IMR-90 (cell line): ENCODE results near the gene GPR35. TPM values are rescaled to one million over a fixed set of nuclear protein-coding genes. Genes with fewer than 3 reads are reported as not detected.

ENCODE experiments used
- ATAC-seq: fragments of 200-7000 bp; cut with Tn5 transposase; 2 replicates; pipeline ENCODE4 v1.9.1; 2020; ENCODE audit warnings: low read depth, mild to moderate bottlenecking, moderate library complexity
- BruUV-seq: library from RNA; stranded (reverse); fragments of 400-500 nt; replicated peaks from 2 replicates; lab custom pipeline; 2021; lab: Mats Ljungman, UMichigan
- CTCF ChIA-PET: fragments of 300-600 bp; formaldehyde crosslinking; extraction: SDS; loops from one replicate; lab custom pipeline; 2021; ENCODE audit warnings: antibody characterized with exemption; lab: Yijun Ruan, JAX
- POLR2A ChIA-PET: fragments of 300-600 bp; sonication (Branson Sonifier 250); formaldehyde crosslinking; loops from one replicate; lab custom pipeline; 2022; ENCODE audit warnings: antibody characterized with exemption; ENCODE audit not compliant: unreplicated experiment; lab: Charles Lee
- DNase-seq: peaks from one replicate; pipeline ENCODE4 v3.0.0; 2013
- H2AFZ ChIP-seq: replicated peaks from 2 replicates; pipeline ENCODE3; 2013; ENCODE audit warnings: low read length, mild to moderate bottlenecking; ENCODE audit not compliant: poor library complexity
- H2AK5ac ChIP-seq: 2 replicates; pipeline ENCODE4 v1.6.1; 2013; ENCODE audit warnings: low read depth, low read length, inconsistent platforms
- H2AK9ac ChIP-seq: replicated peaks from 2 replicates; pipeline ENCODE3; 2013; ENCODE audit warnings: mild to moderate bottlenecking, low read depth, low read length, moderate library complexity; ENCODE audit not compliant: poor library complexity
- H2BK120ac ChIP-seq: 2 replicates; pipeline ENCODE4 v1.6.1; 2013; ENCODE audit warnings: low read depth, low read length, inconsistent platforms
- H2BK15ac ChIP-seq: 3 replicates; pipeline ENCODE4 v1.6.1; 2013; ENCODE audit warnings: low read depth, low read length, inconsistent platforms
- H2BK20ac ChIP-seq: 2 replicates; pipeline ENCODE4 v1.6.1; 2013; ENCODE audit warnings: low read depth, mild to moderate bottlenecking, inconsistent platforms, low read length, moderate library complexity
- H2BK5ac ChIP-seq: 2 replicates; pipeline ENCODE4 v1.6.1; 2013; ENCODE audit warnings: mild to moderate bottlenecking, low read depth, low read length, inconsistent platforms; ENCODE audit not compliant: poor library complexity, severe bottlenecking
- H3K14ac ChIP-seq: replicated peaks from 2 replicates; pipeline ENCODE4 v1.6.1; 2013; ENCODE audit warnings: low read depth, low read length, inconsistent platforms
- H3K18ac ChIP-seq: 2 replicates; pipeline ENCODE4 v1.6.1; 2013; ENCODE audit warnings: low read depth, low read length, control low read depth
- H3K23ac ChIP-seq: 2 replicates; pipeline ENCODE4 v1.6.1; 2013; ENCODE audit warnings: low read depth, low read length, inconsistent platforms
- H3K27ac ChIP-seq: 2 replicates; pipeline ENCODE4 v1.5.1; 2013; ENCODE audit warnings: mild to moderate bottlenecking, control low read depth, low read length; ENCODE audit not compliant: insufficient read depth
- H3K27me3 ChIP-seq: 2 replicates; pipeline ENCODE4 v1.6.1; 2013; ENCODE audit warnings: low read length; ENCODE audit not compliant: control insufficient read depth, insufficient read depth
- H3K36me3 ChIP-seq: 2 replicates; pipeline ENCODE4 v1.6.1; 2013; ENCODE audit warnings: low read length, mixed read lengths; ENCODE audit not compliant: control insufficient read depth, insufficient read depth
- H3K4ac ChIP-seq: 2 replicates; pipeline ENCODE4 v1.6.1; 2013; ENCODE audit warnings: low read depth, low read length, inconsistent platforms
- H3K4me1 ChIP-seq: 2 replicates; pipeline ENCODE4 v1.6.1; 2013; ENCODE audit warnings: low read length, mixed read lengths; ENCODE audit not compliant: control insufficient read depth, insufficient read depth
- H3K4me2 ChIP-seq: 2 replicates; pipeline ENCODE4 v1.6.1; 2013; ENCODE audit warnings: low read depth, mild to moderate bottlenecking, control low read depth, low read length, moderate library complexity
- H3K4me3 ChIP-seq: 2 replicates; pipeline ENCODE4 v1.5.1; 2013; ENCODE audit warnings: low read depth, mild to moderate bottlenecking, control low read depth, low read length, moderate library complexity; ENCODE audit not compliant: insufficient read depth
- H3K56ac ChIP-seq: 2 replicates; pipeline ENCODE4 v1.6.1; 2013; ENCODE audit warnings: low read length, inconsistent platforms; ENCODE audit not compliant: insufficient read depth; ENCODE audit errors: extremely low read depth
- H3K79me1 ChIP-seq, 2 experiments: 2 replicates each; pipeline ENCODE4 v1.6.1; 2013; ENCODE audit warnings: low read length in 2 of 2, inconsistent platforms in 1 of 2, low read depth in 1 of 2
- H3K9ac ChIP-seq: 2 replicates; pipeline ENCODE4 v1.6.1; 2013; ENCODE audit warnings: low read depth, low read length, control low read depth
- H3K9me1 ChIP-seq: 2 replicates; pipeline ENCODE4 v1.6.1; 2013; ENCODE audit warnings: low read length, inconsistent platforms; ENCODE audit not compliant: insufficient read depth
- H3K9me3 ChIP-seq: 2 replicates; pipeline ENCODE4 v1.6.1; 2013; ENCODE audit warnings: low read length; ENCODE audit not compliant: control insufficient read depth, insufficient read depth
- H4K20me1 ChIP-seq: 2 replicates; pipeline ENCODE4 v1.6.1; 2013; ENCODE audit warnings: low read length, inconsistent platforms; ENCODE audit not compliant: insufficient read depth
- H4K5ac ChIP-seq: 2 replicates; pipeline ENCODE4 v1.6.1; 2013; ENCODE audit warnings: mild to moderate bottlenecking, low read depth, low read length, control low read depth
- H4K8ac ChIP-seq, 2 experiments: 2 replicates each; pipeline ENCODE4 v1.6.1; 2013; ENCODE audit warnings: low read depth in 2 of 2, low read length in 2 of 2, control low read depth in 1 of 2, inconsistent platforms in 1 of 2
- H4K91ac ChIP-seq: 2 replicates; pipeline ENCODE4 v1.6.1; 2013; ENCODE audit warnings: low read depth, low read length, inconsistent platforms; ENCODE audit not compliant: insufficient read depth
- FOS ChIP-seq: fragments of 150-350 bp; IDR thresholded peaks from 2 replicates; pipeline ENCODE4 v1.6.1; 2016; ENCODE audit warnings: low read depth, low read length
- MXI1 ChIP-seq: IDR thresholded peaks from 2 replicates; pipeline ENCODE4 v1.6.1; 2012; ENCODE audit warnings: low read depth, mild to moderate bottlenecking, low read length, moderate library complexity, borderline replicate concordance
- SMC3 ChIP-seq: fragments of 150-350 bp; IDR thresholded peaks from 2 replicates; pipeline ENCODE4 v1.6.1; 2016; ENCODE audit warnings: low read depth, mild to moderate bottlenecking, antibody characterized with exemption, low read length, moderate library complexity
- WGBS, 2 experiments: methylation state at CpG; one replicate each; pipeline versions ENCODE4 v1.1.5 to v1.1.7; 2013; ENCODE audit warnings: missing lambda C conversion rate in 2 of 2; ENCODE audit not compliant: insufficient read length in 1 of 2; ENCODE audit errors: extremely low coverage in 2 of 2; 5-methylcytosine and 5-hydroxymethylcytosine counted together
- dilution Hi-C: fragments of 300-500 bp; cut with HindIII; formaldehyde crosslinking; loops from one replicate; pipeline ENCODE4 v1.14.3; 2018; ENCODE audit warnings: low sequenced_read_pairs; ENCODE audit not compliant: unreplicated experiment
- in situ Hi-C: fragments of 300-500 bp; cut with MboI; formaldehyde crosslinking; loops from 3 replicates; pipeline ENCODE4 v1.14.3; 2019; ENCODE audit warnings: low sequenced_read_pairs, inconsistent platforms, mixed read lengths
- intact Hi-C: fragments of 100-400 bp; cut with micrococcal nuclease; formaldehyde crosslinking; loops from 2 replicates; pipeline ENCODE4 v1.10.0; 2022
- polyA plus RNA-seq, 3 experiments: library from polyadenylated mRNA; depleted of rRNA; stranded (reverse); fragments of >200 nt; gene quantifications; 2 replicates each; pipeline ENCODE4 v1.2.3, GENCODE V29; 2012; ENCODE audit warnings: low replicate concordance in 1 of 3
- total RNA-seq: library from RNA; depleted of rRNA; stranded (reverse); fragments of >200 nt; gene quantifications from 2 replicates; pipeline ENCODE4 v1.2.3, GENCODE V29; 2012
- TF ChIP-seq, protein P1 (sequence below): conservative IDR thresholded peaks from 2 replicates; pipeline ENCODE4 v1.5.1; 2012; ENCODE audit warnings: mild to moderate bottlenecking, low read depth, low read length, improper control_type of control experiment
- TF ChIP-seq, protein P2 (sequence below): fragments of 150-350 bp; IDR thresholded peaks from 2 replicates; pipeline ENCODE4 v1.6.1; 2016; ENCODE audit warnings: low read depth, mild to moderate bottlenecking, low read length, moderate library complexity, borderline replicate concordance
- TF ChIP-seq, protein P3 (sequence below): fragments of 150-350 bp; IDR thresholded peaks from 2 replicates; pipeline ENCODE4 v1.6.1; 2017; ENCODE audit warnings: mild to moderate bottlenecking, antibody characterized with exemption, low read length, low read depth

The GPR35 gene
- total and polyA plus RNA-seq, 2 of the 4 experiments (the other 2 are of a cell fraction) = 0.31 TPM; not detected in 1

DNA sequence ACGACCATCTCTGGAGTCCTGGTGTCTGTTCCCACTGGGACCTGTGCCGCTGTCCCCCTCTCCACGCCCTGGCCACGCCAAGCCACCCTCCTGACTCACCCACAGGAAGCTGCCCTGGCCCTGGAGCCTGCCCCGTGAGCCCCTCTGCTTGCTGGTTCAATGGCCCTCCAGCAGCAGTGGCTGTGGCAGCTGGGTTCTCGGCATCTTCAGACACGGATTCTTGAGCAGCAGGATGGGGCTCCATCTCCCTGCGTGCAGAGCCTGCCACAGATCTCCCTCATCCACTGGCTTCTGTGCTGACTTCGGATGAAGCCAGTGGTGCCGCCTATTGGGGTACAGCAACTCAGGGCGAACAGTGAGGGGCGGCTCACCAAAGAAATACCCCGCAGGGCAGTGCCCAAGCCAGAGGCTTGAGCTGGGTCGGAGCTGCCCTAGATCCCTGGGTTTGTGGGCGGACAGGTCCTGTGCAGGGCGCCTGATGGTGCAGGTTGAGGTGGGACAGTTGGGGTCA lies 24.8 kb upstream of the GPR35 start:
- BruUV-seq = no TSS peak
- Histone ChIP-seq H3K9ac (no peak overlapping the region), H3K9me1 (no peaks in the 10 kb centered on the region; the same call in 1 of the 2 replicates), H4K20me1 (no peaks in the 10 kb centered on the region), H3K4me2 (no peak overlapping the region), H2AK5ac (no peak overlapping the region), H3K4ac (no peak overlapping the region), H2BK120ac (no peak overlapping the region), H2AFZ (no peak overlapping the region), H3K23ac (no peak overlapping the region), H2BK5ac (no peak overlapping the region), H3K36me3 (peaks cover 19% of the 10 kb centered on the region), H3K4me1 (no peaks in the 10 kb centered on the region), H3K27me3 (no peaks in the 10 kb centered on the region), H2BK15ac (no peak overlapping the region), H2AK9ac (no peak overlapping the region), H3K18ac (no peak overlapping the region), H4K8ac (no peak overlapping the region), H3K9me3 (no peaks in the 10 kb centered on the region), H4K91ac (no peak overlapping the region), H3K14ac (no peak overlapping the region), H3K56ac (no peak overlapping the region), H3K4me3 (no peak overlapping the region), H4K5ac (no peak overlapping the region), H3K79me1 (no peaks in the 10 kb centered on the region), H2BK20ac (no peak overlapping the region), H3K27ac (no peak overlapping the region)
- DNase-seq (no peak), ATAC-seq (no peak)
- POLR2A ChIA-PET = no interaction called here
- intact Hi-C loops = no loop called here
- WGBS, 2 experiments = 100% methylated on average over 3 of the region's 16 CpGs; no CpG with 5 or more reads in 1 of the 2 experiments
- dilution Hi-C loops = no loop called here
- CTCF ChIA-PET = no interaction called here
- TF ChIP-seq, protein P1, sequence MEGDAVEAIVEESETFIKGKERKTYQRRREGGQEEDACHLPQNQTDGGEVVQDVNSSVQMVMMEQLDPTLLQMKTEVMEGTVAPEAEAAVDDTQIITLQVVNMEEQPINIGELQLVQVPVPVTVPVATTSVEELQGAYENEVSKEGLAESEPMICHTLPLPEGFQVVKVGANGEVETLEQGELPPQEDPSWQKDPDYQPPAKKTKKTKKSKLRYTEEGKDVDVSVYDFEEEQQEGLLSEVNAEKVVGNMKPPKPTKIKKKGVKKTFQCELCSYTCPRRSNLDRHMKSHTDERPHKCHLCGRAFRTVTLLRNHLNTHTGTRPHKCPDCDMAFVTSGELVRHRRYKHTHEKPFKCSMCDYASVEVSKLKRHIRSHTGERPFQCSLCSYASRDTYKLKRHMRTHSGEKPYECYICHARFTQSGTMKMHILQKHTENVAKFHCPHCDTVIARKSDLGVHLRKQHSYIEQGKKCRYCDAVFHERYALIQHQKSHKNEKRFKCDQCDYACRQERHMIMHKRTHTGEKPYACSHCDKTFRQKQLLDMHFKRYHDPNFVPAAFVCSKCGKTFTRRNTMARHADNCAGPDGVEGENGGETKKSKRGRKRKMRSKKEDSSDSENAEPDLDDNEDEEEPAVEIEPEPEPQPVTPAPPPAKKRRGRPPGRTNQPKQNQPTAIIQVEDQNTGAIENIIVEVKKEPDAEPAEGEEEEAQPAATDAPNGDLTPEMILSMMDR = no peak
- TF ChIP-seq MXI1 (no peak), SMC3 (no peak), FOS (no peak)
- TF ChIP-seq, protein P2, sequence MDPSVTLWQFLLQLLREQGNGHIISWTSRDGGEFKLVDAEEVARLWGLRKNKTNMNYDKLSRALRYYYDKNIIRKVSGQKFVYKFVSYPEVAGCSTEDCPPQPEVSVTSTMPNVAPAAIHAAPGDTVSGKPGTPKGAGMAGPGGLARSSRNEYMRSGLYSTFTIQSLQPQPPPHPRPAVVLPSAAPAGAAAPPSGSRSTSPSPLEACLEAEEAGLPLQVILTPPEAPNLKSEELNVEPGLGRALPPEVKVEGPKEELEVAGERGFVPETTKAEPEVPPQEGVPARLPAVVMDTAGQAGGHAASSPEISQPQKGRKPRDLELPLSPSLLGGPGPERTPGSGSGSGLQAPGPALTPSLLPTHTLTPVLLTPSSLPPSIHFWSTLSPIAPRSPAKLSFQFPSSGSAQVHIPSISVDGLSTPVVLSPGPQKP = no peak
- TF ChIP-seq, protein P3, sequence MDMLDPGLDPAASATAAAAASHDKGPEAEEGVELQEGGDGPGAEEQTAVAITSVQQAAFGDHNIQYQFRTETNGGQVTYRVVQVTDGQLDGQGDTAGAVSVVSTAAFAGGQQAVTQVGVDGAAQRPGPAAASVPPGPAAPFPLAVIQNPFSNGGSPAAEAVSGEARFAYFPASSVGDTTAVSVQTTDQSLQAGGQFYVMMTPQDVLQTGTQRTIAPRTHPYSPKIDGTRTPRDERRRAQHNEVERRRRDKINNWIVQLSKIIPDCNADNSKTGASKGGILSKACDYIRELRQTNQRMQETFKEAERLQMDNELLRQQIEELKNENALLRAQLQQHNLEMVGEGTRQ = no peak
- in situ Hi-C loops = no loop called here
